ENCODE results near the gene HSDL1. TPM values are rescaled to one million over a fixed set of nuclear protein-coding genes. Genes with fewer than 3 reads are reported as not detected.
A peak's percentile ranks its signal among the peaks of the same experiment; 100 is the strongest.

The HSDL1 gene
- total RNA-seq, 1 donor from 2014 or later, result 23.3 TPM

DNA sequence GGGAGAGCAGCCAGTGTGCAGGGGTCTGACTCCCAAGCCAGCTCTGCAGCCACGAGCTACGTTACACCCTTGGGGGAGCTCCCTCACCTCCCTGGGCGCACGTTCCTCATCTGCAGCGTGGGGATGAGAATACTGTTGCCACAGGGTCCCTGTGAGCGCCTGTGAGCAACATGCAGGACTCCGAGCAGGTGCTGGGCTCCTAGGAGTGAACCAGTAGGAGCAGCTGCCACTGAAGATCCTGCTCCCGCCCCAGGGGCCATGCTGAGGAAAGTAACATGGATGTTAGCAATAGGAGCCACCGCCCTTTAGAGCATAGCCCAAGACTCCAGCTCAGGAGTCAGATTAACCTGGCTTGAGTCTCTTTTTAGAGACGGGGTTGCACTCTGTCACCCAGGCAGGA lies 16.1 kb upstream of the HSDL1 start:
- H3K4me3 ChIP-seq (ENCODE audit: low read depth, low read length), result no peak overlapping the region
- TF ChIP-seq, protein P1, sequence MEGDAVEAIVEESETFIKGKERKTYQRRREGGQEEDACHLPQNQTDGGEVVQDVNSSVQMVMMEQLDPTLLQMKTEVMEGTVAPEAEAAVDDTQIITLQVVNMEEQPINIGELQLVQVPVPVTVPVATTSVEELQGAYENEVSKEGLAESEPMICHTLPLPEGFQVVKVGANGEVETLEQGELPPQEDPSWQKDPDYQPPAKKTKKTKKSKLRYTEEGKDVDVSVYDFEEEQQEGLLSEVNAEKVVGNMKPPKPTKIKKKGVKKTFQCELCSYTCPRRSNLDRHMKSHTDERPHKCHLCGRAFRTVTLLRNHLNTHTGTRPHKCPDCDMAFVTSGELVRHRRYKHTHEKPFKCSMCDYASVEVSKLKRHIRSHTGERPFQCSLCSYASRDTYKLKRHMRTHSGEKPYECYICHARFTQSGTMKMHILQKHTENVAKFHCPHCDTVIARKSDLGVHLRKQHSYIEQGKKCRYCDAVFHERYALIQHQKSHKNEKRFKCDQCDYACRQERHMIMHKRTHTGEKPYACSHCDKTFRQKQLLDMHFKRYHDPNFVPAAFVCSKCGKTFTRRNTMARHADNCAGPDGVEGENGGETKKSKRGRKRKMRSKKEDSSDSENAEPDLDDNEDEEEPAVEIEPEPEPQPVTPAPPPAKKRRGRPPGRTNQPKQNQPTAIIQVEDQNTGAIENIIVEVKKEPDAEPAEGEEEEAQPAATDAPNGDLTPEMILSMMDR (conservative IDR thresholded peaks at IDR 0.05; ENCODE audit: low read depth, low read length), result no peak
- no peak for DNase-seq (ENCODE audit: low read depth)

DNA sequence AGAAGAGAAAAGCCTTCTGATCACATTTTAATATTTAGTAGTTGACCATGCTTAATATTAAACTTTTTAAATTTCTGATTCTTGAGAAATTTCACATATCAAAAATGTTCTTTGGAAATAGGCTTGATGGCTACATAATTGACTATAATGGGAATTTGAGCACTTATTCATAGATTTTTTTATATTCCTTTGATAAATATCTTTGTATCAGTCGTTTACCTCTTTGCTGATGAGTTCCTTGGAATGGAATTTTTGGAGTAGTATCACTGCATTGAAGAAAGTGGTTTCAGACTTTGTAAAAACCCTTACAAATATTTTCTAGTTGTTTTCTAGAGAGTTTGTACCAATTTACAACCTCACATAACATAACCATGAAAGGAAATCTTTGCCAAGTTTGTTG lies 14.8 kb upstream of the HSDL1 start:
- DNase-seq (ENCODE audit: low read depth), result no peak
- TF ChIP-seq, protein P1 (conservative IDR thresholded peaks at IDR 0.05; ENCODE audit: low read depth, low read length), result no peak
- H3K4me3 ChIP-seq (ENCODE audit: low read depth, low read length), result no peak overlapping the region

DNA sequence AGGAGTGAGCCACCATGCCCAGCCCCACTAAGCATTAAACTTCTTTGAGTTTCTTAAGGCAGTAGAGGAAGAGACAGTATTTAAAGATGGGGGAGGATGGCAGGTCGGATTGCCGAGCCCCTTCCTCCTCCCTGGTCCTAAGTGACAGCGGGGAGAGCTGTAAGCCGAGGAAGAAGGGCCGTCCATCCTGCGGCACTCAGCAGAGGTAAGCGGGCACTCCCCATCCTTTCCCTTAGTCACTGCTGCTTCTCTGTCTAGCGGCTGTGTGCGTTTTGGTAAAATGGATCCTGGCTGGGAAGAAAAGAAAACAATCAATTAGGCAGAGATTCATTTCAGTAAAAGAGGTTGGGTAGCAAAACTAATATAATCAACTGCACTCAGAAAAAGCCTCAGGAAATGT lies 14.0 kb upstream of the HSDL1 start:
- no peak for DNase-seq (ENCODE audit: low read depth)
- TF ChIP-seq, protein P1 (conservative IDR thresholded peaks at IDR 0.05; ENCODE audit: low read depth, low read length), result no peak
- H3K4me3 ChIP-seq (ENCODE audit: low read depth, low read length), result no peak overlapping the region

DNA sequence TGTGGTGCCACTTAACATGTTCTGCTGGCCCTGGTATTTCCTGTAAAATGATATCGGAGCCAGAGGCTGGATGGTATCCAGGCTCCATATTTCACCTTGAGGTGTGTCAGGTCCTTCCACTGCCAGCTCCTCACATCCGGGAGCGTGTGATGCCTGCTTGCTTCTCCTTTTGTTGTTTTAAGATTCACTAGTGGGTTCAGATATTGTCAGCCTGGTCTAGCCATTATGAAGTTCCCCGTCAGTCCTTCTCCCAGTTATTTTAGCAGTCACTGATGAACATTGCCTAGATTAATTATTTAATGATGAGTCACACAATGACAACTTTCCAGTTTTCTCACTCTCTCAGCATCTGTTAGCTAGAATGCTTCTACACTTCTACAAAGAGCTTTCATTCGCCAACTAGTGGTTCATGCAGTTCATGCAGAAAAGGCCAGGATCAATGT lies 11.4 kb upstream of the HSDL1 start:
- TF ChIP-seq, protein P1 (conservative IDR thresholded peaks at IDR 0.05; ENCODE audit: low read depth, low read length), result peak; percentile 44
- DNase-seq (ENCODE audit: low read depth), result peak; percentile 53
- no peak overlapping the region for H3K4me3 ChIP-seq (ENCODE audit: low read depth, low read length)

DNA sequence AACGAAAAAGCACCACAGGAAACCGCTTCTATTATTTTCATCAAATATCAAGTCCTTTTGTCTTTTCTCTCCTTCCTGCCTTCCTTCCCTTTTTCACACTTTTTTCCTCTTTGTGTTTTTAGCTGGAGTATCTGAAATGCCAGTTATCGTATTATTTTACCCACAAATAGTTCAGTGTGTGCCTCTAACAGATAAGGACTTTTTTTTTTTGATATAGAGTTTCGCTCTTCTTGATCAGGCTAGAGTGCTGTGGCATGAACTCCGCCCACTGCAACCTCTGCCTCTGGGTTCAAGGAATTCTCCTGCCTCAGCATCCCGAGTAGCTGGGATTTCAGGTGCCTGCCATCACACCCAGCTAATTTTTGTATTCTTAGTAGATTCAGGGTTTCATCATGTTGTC lies 10.8 kb upstream of the HSDL1 start:
- TF ChIP-seq, protein P1 (conservative IDR thresholded peaks at IDR 0.05; ENCODE audit: low read depth, low read length), result no peak
- no peak for DNase-seq (ENCODE audit: low read depth)
- no peak overlapping the region for H3K4me3 ChIP-seq (ENCODE audit: low read depth, low read length)

DNA sequence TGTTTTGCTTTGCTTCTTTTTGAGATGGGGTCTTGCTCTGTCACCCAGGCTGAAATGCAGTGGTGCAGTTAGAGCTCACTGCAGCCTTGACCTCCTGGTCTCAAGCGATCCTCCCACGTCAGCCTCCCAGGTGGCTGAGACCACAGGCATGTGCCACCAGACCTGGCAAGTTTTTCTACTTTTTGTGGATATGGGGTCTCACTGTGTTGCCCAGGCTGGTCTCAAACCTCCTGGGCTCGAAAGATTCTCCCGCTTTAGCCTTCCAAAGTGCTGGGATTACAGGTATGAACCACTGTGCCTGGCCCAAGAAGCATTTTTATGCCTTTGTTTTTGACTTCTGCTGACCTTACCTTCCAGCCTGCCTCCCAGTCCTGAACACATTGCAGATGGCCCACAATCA lies 10.2 kb upstream of the HSDL1 start:
- no peak for DNase-seq (ENCODE audit: low read depth)
- TF ChIP-seq, protein P1 (conservative IDR thresholded peaks at IDR 0.05; ENCODE audit: low read depth, low read length), result no peak
- H3K4me3 ChIP-seq (ENCODE audit: low read depth, low read length), result no peak overlapping the region

DNA sequence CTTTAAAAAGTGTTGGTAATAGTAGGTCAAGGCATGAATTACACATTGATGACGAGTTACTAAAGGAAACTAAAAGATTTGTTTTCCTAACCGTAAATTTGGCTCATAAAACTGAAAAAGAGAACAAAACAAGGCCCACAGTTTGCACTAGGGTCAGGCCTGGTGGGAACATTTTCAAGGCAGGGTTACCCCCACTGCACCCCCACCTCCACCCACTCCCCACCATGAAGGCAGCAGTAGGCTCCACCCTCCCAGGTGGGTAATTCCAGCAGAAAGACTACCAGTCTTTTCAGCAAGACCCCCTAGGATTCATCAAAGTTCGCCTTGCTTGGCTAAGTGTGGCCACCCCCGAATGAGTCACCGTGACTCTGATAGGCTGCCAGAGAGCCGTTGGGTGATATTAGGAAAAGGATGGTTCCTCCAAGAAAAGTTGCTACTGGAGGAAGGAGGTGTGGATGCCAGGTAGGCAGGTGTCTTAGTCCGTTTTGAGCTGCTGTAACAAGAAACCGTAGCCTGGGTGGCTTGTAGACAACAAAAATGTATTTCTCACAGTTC lies 8.8 kb upstream of the HSDL1 start:
- TF ChIP-seq, protein P1 (conservative IDR thresholded peaks at IDR 0.05; ENCODE audit: low read depth, low read length), result no peak
- H3K4me3 ChIP-seq (ENCODE audit: low read depth, low read length), result no peak overlapping the region
- no peak for DNase-seq (ENCODE audit: low read depth)
